GM19239 (cell line): ENCODE results near the gene LGALS7.

Experiments
- DNase-seq: peaks from one replicate; pipeline ENCODE4 v3.0.0; 2011; ENCODE audit warnings: low spot score; ENCODE audit not compliant: insufficient read length
- FAIRE-seq: peaks from 2 replicates; lab custom pipeline; 2011; peaks lifted over from hg19 to GRCh38; lab: Jason Lieb, UNC

The LGALS7 gene

DNA sequence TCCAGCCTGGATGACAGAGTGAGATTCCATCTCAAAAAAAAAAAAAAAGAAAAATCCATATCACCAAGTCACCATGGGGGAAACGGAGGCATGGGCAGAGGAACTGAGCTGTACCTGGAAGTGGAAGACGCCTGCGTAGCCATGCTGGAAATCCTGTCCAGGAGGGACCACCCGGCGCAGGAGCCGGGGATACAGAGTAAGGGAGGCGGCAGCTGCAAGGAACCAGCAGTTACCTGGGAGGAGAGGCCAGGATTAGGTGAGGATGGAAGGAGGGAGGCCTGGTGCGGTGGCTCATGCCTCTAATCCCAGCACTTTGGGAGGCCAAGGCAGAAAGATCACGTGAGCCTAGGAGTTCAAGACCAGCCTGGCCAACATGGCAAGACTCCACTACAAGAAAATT lies 31.0 kb downstream of the LGALS7 start:
- no peak for FAIRE-seq
- DNase-seq: no peak

DNA sequence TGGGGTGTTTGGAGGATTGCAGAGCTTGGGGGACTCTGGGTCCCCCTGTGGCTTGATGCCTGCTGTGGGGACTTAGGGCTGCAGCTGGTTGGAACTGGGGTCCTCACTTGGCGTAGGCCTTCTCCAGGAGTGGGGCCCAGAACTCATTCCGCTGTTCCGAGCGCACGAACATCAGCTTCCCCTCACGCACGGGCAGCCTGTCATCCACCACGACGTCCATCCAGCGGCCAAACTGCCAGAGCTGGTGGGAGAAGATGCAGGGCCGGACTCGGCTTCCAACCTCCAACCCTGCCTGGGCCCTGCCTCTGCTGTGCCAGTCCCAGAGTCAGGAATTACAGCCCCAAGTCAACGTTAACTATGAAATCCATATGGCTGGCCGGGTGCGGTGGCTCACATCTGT lies 31.6 kb downstream of the LGALS7 start:
- no peak for FAIRE-seq
- DNase-seq: peak; percentile 1

DNA sequence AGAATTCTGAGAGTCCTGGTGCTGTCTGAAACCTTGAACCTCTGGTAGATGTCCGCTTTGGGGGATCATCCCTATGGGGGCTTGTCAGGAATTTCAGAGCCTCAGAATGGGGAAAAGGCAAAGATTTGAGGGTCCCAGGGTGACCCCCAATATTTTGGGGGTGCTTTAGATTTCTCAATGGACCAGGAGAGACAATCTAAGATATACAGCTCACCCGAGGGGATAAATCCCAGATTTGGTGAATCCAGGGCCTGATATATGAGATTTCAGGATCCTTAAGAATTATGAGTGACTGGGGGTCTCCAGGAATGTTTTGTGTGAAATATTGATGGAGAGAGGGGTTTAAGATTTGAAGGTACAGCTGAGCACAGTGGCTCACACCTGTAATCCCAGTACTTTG lies 32.4 kb downstream of the LGALS7 start:
- no peak for DNase-seq
- FAIRE-seq: no peak

DNA sequence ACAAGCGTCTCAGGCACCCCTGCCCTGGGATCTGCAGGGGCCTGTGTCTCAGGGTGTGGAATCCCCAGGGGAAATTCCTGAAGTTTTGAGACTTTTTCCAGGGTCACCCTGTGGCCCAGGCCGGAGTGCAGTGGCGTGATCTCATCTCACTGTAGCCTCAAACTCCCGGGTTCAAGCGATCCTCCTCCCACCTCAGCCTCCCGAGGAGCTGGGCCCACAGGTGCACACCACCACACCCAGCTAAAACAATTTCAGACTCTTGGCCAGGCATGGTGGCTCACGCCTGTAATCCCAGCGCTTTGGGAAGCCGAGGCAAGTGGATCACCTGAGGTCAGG lies 33.1 kb downstream of the LGALS7 start:
- no peak for DNase-seq
- FAIRE-seq: no peak

DNA sequence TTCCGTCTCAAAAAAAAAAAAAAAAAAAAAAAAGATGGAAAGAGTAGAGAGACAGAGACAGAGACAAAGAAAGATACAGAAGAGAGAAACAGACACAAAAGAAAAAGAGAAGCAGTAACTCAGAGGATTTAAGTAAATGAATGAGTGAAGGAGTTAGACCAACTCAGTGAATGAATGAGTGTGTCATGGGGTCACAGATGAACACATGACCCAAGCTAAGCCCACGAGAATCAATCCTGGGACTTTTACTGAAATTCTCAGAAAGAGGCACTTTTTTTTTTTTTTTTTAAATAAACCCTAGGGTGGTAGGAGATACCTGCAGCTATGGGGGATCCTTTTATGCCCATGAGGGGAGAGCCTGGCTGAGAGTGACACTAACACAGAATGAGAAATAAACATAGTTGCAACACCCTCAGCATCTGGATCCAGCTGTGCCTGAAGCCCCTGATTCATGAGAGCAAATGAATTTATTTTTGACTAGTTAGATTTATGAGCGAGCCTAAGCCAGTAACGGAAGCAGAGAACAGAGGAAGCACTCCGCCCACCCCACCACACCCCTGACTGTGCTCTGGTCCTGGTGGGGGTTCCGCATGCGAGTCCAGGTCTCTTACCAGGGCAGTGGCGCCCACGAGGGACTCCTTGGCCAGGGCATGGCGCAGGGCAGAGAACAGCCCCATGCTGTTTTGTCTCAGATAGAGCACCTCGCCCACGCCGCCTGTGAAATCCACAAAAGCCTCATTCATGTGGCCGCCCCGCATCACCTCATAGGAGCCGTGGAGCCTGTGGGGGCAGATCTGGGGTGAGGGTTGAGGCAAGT lies 33.7 kb downstream of the LGALS7 start:
- no peak for DNase-seq
- FAIRE-seq: no peak

DNA sequence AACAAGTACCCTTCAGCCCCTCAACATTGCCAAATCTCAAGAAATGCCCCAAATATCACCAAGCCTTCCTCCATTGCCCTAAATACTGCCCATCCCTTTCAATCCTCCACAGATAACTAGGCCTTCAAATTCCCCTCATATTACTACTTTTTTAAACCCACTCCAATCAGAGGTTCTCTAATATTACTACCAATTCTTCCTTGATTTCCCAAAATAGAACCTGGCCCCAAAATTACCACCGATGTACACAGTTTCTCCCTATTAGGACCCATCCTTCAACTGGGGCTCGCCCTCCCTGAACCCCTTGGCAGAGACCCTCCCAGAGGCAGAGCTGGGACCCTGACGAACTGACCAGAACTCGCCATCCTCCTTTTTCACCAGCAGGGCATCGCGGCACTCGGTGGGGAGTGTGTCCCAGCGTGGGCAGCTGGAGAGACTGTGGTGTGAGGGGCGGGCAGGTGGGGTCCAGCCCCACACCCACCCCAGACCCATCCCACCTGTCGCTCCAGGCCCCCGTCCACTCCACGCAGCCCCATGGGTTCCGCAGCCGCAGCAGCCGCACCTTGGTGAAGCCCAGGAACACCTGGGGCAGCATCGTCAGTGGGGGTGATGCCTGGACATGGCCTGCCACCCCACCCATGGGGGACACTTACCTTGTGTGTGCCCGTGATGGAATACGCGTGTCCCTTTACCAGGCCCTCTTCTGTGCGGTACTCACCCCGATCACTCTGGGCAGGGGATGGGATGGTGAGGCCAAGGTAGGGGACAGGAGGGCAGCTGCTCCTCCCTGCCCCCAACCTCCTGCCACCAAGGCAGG lies 35.2 kb downstream of the LGALS7 start:
- FAIRE-seq (peak; percentile 60), DNase-seq (no peak)

DNA sequence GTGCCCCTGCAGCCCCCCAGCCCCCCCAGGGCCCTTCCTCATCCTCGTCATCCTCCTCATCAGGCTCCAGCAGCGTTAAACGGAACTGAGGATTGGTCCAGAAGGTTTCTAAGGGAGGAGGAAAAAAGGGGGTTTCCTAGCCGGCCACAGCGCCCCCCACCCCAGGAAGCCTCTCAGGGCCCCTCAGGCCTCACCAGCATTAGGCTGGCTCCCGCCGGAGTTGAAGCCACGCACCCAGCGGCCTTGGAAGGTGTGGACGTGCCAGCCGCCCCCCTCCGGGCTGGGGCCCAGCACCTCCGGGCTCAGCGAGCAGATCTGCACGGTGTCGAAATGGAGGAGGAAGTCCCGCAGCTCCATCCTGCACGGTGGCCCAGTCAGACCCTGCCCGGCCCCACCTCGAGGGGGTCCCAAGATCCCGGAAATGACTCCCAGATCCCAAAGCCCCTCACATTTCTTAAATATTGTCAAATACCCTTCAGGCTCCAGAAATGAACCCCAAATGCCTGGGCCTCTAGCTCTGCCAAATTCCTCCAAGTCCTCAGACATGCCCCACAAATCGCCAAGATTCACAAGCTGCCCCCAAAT lies 35.9 kb downstream of the LGALS7 start:
- no peak for FAIRE-seq

DNA sequence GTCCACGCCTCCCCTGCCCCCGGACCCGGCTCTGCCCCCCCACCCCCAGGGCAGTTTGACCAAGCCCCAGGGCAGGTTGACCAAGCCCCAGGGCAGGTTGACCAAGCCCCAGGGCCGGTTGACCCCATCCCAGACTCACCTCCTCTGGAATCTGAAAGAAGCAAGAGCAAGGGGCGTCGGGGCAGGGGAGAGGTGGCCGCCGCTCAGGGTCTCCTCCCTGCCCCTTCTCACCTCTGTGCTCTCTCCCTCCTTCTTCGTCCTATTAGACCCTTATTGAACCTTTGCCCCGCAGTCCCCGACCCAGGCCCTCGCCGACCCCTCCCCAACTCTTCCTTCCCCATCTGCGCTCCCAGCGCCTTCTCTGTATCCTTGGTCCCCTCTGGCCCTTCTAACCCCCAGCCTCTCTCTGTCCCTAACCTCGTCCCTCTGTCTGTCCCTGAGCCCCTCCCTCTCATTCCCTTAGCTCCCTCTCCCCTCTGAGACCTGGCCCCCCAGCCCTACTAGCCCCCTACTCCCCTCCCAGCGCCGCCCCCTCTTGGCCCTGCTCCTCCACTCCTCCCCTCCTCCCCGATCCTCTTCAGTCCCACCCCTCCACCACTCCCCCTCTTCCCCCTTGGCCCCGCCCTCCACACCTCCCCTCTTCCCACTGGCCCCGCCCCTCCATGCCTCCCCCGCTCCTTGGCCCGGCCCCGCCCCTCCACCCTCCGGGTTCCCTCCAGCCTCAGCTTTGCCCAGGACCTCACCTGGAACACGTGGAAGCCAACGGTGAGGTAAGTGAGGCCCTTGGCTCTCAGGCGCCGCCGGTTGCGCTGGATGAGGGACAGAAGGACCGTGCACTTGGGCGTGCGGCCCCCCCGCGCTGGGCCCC lies 36.7 kb downstream of the LGALS7 start:
- DNase-seq: peak; percentile 58
- no peak for FAIRE-seq

More for the DNA sequence above, 35.9 kb downstream of the LGALS7 start:
- no peak for DNase-seq

DNA sequence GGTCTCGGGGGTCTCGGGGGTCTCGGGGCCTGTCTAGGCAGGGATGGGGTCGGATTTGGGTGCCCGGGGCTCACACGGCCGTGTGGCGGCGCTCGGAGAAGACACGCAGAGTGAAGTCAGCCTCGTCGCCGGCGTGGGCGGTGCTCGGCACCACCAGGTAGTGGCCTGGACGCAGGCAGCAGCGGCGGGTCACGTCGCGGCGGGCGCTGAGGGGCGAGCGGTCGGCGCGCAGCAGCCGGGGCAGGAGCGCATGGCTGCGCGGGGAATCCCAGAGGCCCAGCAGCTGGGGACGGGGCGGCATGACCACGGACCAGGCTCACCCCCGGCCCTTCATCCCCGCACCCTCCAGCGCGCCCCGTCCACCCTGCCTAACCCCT lies 37.3 kb downstream of the LGALS7 start:
- peak; percentile 74 for DNase-seq

DNA sequence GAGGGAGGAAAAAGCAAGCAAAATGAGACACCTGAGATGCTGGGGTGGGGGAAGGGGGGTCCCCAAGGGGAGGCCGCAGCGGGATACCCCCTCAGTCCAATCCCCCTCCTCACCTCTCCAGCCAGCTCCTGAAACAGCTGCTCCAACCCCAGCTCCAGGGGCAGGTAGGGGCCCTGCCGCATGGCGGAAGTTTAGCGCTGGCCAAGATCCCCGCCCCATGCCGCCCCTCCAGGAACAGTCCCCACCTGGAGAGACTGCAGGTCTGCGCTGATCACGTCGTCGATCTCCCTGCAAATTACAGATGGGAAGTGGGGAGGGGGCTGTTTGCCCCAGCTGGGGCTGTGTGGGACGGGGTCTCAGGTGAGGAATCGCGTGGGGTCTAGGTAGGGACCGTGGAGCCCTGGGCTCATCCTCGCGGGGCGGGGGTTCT lies 38.0 kb downstream of the LGALS7 start:
- peak; percentile 65 for FAIRE-seq
- peak; percentile 67 for DNase-seq

More for the DNA sequence above, 37.3 kb downstream of the LGALS7 start:
- FAIRE-seq: no peak

DNA sequence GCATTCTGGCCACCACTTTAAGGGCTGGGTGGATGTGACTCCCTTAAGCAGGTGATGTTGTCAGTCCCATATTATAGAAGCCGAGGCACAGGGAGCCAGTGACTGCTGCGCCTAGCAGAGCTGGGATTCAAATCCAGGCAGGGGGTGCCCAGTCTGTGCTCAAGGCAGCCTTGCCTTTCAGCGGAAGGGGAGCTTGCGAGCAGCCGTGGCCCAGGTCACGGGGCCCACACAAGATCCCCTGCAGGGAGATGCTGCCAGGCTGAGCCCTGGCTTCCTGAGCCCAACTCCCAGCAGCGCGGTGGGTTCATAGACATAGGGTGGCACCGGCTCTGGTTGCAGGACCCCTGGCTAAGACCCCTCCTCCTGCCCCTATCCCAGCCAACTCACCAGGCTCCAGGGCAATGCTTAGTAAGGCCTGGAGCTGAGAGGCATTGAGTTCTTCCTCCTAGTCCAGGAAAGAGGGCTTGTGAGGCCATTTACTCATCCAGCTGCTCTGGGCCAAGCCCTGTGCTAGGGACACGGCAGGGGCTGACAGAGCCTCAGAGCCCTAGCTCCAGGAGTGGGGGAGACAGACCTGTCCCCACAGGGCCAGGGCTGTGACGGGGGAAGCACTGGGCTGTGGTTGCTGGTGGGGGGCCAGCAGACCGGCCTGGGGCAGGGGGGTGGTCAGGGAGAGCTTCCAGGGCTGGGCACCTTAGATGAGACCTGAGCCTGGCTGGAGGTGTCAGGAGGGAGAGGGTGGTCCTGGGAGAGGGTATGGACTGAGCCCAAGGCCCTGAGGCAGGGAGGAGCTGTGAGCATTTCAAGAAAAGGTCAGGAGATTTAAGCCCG lies 38.7 kb downstream of the LGALS7 start:
- FAIRE-seq (no peak), DNase-seq (peak; percentile 90)

DNA sequence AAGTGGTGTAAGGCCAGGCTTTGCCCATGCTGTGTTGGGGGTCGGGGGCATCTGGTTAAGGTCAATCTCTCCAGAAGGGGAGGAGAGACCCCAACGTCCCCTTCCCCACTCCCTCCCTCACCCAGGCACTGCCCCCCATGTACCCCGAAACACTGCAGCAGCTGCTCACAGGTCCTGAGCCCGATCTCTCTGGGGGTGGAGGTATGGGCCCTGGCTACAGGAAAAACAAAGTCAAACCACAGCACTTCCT lies 39.2 kb downstream of the LGALS7 start:
- DNase-seq (no peak), FAIRE-seq (peak; percentile 99)

DNA sequence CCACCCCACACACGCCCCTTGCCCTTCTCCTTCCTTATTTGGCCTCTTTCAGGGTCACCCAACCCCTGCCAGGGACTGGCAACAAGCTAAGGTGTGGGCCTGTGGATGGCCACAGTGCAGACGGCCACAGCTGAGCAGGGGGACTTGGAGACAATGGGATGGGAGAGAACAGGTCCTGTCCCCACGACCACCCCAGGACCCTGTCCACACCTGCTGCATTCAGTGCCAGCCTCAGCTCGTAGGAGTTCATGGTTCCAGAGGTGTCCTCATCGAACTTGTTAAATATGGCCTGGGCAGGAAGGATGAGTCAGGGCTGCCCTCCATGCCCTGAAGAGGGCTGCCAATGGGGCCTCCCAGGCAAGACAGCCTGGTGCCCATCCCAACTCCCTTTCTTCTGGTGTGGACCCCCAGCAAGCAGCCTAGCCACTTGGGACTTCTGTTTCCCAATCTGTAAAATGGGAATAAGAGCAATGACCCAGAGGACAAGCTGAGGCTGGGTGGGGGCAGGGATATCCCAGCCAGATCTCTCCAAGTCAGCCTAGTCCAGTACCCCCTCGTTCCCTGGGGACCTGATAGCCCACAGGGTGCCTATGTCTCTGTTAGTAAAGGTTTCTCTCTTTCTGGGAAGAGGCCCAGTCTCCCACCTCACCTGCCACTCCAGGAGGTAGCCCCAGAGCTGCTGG lies 39.7 kb downstream of the LGALS7 start:
- DNase-seq (no peak), FAIRE-seq (no peak)

DNA sequence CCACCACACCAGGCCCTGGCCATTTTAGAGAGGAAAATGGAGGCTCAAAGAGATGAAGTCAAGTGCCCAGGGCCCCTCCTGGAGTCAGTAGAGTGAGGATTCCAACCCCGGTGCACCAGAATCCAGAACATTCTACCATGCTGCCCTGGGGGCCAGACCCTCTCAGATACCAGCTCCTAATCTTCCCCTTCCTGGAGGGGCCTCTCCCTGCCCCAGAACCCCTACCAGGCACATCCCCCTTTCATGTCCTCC lies 40.1 kb downstream of the LGALS7 start:
- DNase-seq: no peak

DNA sequence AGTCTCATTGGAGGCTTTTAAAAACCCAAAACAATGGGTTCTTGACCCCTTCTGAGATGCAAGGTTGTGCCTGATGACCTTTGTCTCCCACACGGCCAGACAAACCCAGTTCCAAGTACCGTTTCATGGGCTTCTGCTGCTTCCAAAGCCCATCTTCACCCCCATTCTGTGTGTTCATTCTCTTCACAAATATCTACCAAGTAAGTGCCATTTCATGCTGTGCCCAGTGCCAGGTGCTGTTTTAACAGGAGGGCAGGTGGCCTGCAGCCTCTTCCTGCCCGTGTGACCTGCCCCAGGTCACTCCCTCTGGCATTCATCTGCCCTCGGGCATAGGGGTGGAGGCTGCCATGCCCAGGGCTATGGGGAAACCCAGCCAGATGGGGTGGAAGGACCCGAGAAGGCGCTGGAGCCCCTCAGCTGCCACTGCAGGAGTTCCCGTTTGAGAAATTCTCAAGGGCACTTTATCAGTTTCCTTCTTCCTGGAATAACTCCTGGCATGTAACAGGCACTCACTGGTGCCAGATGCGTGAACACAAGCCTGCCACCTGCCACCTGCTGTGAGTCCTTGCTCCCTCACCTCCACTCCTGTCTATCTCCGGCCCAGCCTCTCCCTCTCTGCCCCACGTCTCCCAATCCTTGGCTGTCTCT lies 41.5 kb downstream of the LGALS7 start:
- no peak for FAIRE-seq

More for the DNA sequence above, 40.1 kb downstream of the LGALS7 start:
- FAIRE-seq: no peak

DNA sequence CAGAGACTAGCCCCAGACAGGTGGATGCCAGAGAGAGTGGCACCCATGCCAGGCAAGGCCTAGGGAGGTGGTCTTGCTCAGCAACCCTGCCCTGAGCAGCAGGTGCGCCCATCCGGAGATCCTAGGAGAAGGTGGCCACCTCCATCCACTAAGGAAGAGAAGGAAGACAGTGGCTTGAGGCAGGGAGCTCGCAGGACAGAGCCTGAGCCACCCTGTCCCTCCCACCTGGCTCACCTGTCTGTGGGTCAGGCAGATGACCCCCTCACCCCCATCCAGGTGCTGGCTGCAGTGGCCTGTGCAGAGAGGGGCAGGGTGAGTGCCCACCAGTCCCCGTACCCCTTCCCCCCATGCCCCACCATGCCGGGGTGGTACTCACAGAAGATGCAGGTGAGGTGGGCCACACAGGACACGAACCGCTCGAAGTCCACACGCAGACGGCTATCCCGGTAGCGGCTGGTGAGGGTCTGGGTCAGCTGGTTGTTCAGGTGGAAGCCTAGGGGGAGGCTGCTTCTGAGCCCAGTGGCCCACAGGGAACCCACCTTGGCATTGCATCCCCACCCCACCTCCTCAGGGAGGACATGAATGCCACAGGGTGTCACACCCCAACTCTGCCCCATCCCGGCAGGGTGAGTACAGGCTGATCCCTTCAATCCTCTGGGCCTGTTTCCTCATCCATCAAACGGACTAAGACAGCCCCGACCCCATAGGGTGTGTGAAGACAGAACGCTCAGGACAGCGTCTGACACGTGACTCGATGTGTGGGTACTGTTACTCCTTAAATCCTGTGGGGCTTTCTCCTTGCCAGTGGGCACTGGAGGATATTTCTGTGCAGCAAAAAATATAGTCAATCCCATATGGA lies 42.4 kb downstream of the LGALS7 start:
- DNase-seq (no peak), FAIRE-seq (no peak)

More for the DNA sequence above, 41.5 kb downstream of the LGALS7 start:
- no peak for DNase-seq

DNA sequence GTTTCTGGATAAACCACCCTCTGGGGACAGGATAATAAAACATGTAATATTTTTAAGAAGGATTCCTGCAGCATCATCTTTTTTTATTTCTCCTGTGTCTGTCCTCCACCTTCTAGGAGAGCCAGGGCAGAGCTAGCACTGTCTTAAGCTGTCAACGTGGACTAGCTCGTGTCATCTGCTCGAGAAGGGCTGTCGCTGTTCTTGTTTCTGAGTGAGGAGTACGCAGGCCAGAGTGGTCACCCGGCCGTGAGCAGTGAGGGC lies 42.9 kb downstream of the LGALS7 start:
- no peak for FAIRE-seq
- DNase-seq: no peak
